H9 (cell line): Measurements from ENCODE around the gene RGSL1. TPM values are rescaled to one million over a fixed set of nuclear protein-coding genes. Genes with fewer than 3 reads are reported as not detected.

Experiments
- DNase-seq: peaks from one replicate; pipeline ENCODE4 v3.0.0-alpha.2; 2017
- H2AFZ ChIP-seq: one replicate; pipeline ENCODE4 v1.6.1; 2013; ENCODE audit warnings: mild to moderate bottlenecking, low read length, control low read depth, moderate library complexity
- H2AK5ac ChIP-seq: 2 replicates; pipeline ENCODE4 v1.6.1; 2013; ENCODE audit warnings: low read length, control low read depth, mixed read lengths; ENCODE audit not compliant: insufficient read length
- H2BK120ac ChIP-seq: one replicate; pipeline ENCODE4 v1.6.1; 2013; ENCODE audit warnings: low read depth, mild to moderate bottlenecking, low read length, control low read depth, inconsistent platforms; ENCODE audit not compliant: poor library complexity, severe bottlenecking
- H2BK12ac ChIP-seq: 2 replicates; pipeline ENCODE4 v1.6.1; 2013; ENCODE audit warnings: low read length, control low read depth, mixed read lengths, low read depth; ENCODE audit not compliant: insufficient read length
- H2BK15ac ChIP-seq: 2 replicates; pipeline ENCODE4 v1.6.1; 2013; ENCODE audit warnings: low read depth, low read length, control low read depth
- H2BK20ac ChIP-seq: one replicate; pipeline ENCODE4 v1.6.1; 2013; ENCODE audit warnings: low read depth, mild to moderate bottlenecking, low read length, control low read depth, inconsistent platforms; ENCODE audit not compliant: poor library complexity, severe bottlenecking
- H2BK5ac ChIP-seq: 2 replicates; pipeline ENCODE4 v1.6.1; 2013; ENCODE audit warnings: low read length, control low read depth, mixed read lengths; ENCODE audit not compliant: insufficient read length
- H3K14ac ChIP-seq: 2 replicates; pipeline ENCODE4 v1.6.1; 2013; ENCODE audit warnings: low read length, control low read depth; ENCODE audit not compliant: insufficient read depth
- H3K18ac ChIP-seq: 2 replicates; pipeline ENCODE4 v1.6.1; 2013; ENCODE audit warnings: low read depth, mild to moderate bottlenecking, mixed read lengths, low read length, control low read depth; ENCODE audit not compliant: insufficient read length
- H3K23ac ChIP-seq: 2 replicates; pipeline ENCODE4 v1.6.1; 2013; ENCODE audit warnings: low read length, control low read depth, mixed read lengths, low read depth; ENCODE audit not compliant: insufficient read length
- H3K23me2 ChIP-seq: 2 replicates; pipeline ENCODE4 v1.6.1; 2013; ENCODE audit warnings: low read depth, mild to moderate bottlenecking, mixed read lengths, low read length, control low read depth; ENCODE audit not compliant: insufficient read length, poor library complexity, severe bottlenecking
- H3K27ac ChIP-seq: 2 replicates; pipeline ENCODE4 v1.5.1; 2013; ENCODE audit warnings: low read length, control low read depth, mixed read lengths, low read depth; ENCODE audit not compliant: insufficient read length
- H3K27me3 ChIP-seq: 2 replicates; pipeline ENCODE4 v1.6.1; 2013; ENCODE audit warnings: low read length, control low read depth, inconsistent platforms; ENCODE audit not compliant: insufficient read depth
- H3K4ac ChIP-seq: 2 replicates; pipeline ENCODE4 v1.6.1; 2013; ENCODE audit warnings: low read depth, mild to moderate bottlenecking, control low read depth, inconsistent platforms, low read length, moderate library complexity
- H3K4me1 ChIP-seq: 2 replicates; pipeline ENCODE4 v1.6.1; 2013; ENCODE audit warnings: low read length, control low read depth, inconsistent platforms; ENCODE audit not compliant: insufficient read depth
- H3K4me2 ChIP-seq: 2 replicates; pipeline ENCODE4 v1.6.1; 2013; ENCODE audit warnings: low read length, control low read depth, mixed read lengths; ENCODE audit not compliant: insufficient read length, insufficient read depth
- H3K56ac ChIP-seq: 2 replicates; pipeline ENCODE4 v1.6.1; 2013; ENCODE audit warnings: low read depth, mild to moderate bottlenecking, mixed read lengths, low read length, control low read depth; ENCODE audit not compliant: insufficient read length
- H3K79me1 ChIP-seq: 2 replicates; pipeline ENCODE4 v1.6.1; 2013; ENCODE audit warnings: low read depth, mild to moderate bottlenecking, moderate library complexity, low read length, control low read depth, inconsistent platforms; ENCODE audit not compliant: insufficient read depth, poor library complexity, severe bottlenecking
- H3K79me2 ChIP-seq: 2 replicates; pipeline ENCODE4 v1.6.1; 2013; ENCODE audit warnings: low read length, control low read depth, inconsistent platforms; ENCODE audit not compliant: insufficient read depth
- H3K9ac ChIP-seq: 2 replicates; pipeline ENCODE4 v1.6.1; 2013; ENCODE audit warnings: low read length, control low read depth, mixed read lengths; ENCODE audit not compliant: insufficient read length; ENCODE audit errors: extremely low read depth
- H3K9me3 ChIP-seq: one replicate; pipeline ENCODE4 v1.6.1; 2013; ENCODE audit warnings: low read depth, low read length, inconsistent platforms; ENCODE audit not compliant: control insufficient read depth
- H3T11ph ChIP-seq: one replicate; pipeline ENCODE4 v1.6.1; 2013; ENCODE audit warnings: mild to moderate bottlenecking, low read length, control low read depth, inconsistent platforms
- H4K20me1 ChIP-seq: one replicate; pipeline ENCODE4 v1.6.1; 2013; ENCODE audit not compliant: control insufficient read depth, insufficient read length, insufficient read depth
- H4K5ac ChIP-seq: 2 replicates; pipeline ENCODE4 v1.6.1; 2013; ENCODE audit warnings: low read depth, mild to moderate bottlenecking, mixed read lengths, low read length, control low read depth; ENCODE audit not compliant: insufficient read length
- H4K8ac ChIP-seq: replicated peaks from 2 replicates; pipeline ENCODE4 v1.6.1; 2013; ENCODE audit warnings: low read length, control low read depth, mixed read lengths, low read depth; ENCODE audit not compliant: insufficient read length
- H4K91ac ChIP-seq: 2 replicates; pipeline ENCODE4 v1.6.1; 2013; ENCODE audit warnings: low read depth, mild to moderate bottlenecking, moderate library complexity, mixed read lengths, low read length, control low read depth; ENCODE audit not compliant: insufficient read length
- H3K27ac Mint-ChIP-seq, 3 experiments: 2 replicates in 2 of 3; 3 replicates in 1 of 3; pipeline ENCODE4 v1.8.0; 2020 to 2021; ENCODE audit warnings: mixed read lengths in 3 of 3, mild to moderate bottlenecking in 1 of 3, moderate library complexity in 1 of 3
- H3K27me3 Mint-ChIP-seq: 2 replicates; pipeline ENCODE4 v1.8.0; 2021; ENCODE audit warnings: low read depth, mild to moderate bottlenecking, moderate library complexity, mixed read lengths
- H3K36me3 Mint-ChIP-seq, 3 experiments: 2 replicates in 2 of 3; 3 replicates in 1 of 3; pipeline ENCODE4 v1.8.0; 2020 to 2021; ENCODE audit warnings: low read depth in 3 of 3, mixed read lengths in 3 of 3; ENCODE audit not compliant: insufficient read depth in 1 of 3
- H3K4me1 Mint-ChIP-seq, 2 experiments: 2 replicates each; pipeline ENCODE4 v1.8.0; 2020; ENCODE audit warnings: mixed read lengths in 2 of 2
- H3K4me3 Mint-ChIP-seq, 2 experiments: 2 replicates in 1 of 2; 3 replicates in 1 of 2; pipeline ENCODE4 v1.8.0; 2020 to 2021; ENCODE audit warnings: mild to moderate bottlenecking in 2 of 2, mixed read lengths in 2 of 2, moderate library complexity in 1 of 2
- H3K9me3 Mint-ChIP-seq, 2 experiments: 2 replicates in 1 of 2; 3 replicates in 1 of 2; pipeline ENCODE4 v1.8.0; 2020; ENCODE audit warnings: mild to moderate bottlenecking in 2 of 2, mixed read lengths in 2 of 2, moderate library complexity in 1 of 2
- CTCF ChIP-seq: fragments of 200-600 bp; sonication (generic); conservative IDR thresholded peaks from 3 replicates; pipeline ENCODE4 v1.8.0; 2021; ENCODE audit warnings: antibody characterized with exemption, mild to moderate bottlenecking
- WGBS: extraction: QIAGEN DNeasy Blood & Tissue Kit; methylation state at CpG from one replicate; pipeline ENCODE4 v1.1.7; 2013; ENCODE audit warnings: missing lambda C conversion rate, low lambda C conversion rate, mixed read lengths; ENCODE audit not compliant: insufficient read length; ENCODE audit errors: extremely low coverage; 5-methylcytosine and 5-hydroxymethylcytosine counted together
- total RNA-seq: library from RNA; stranded (reverse); gene quantifications from 2 replicates; pipeline ENCODE4 v1.2.1, GENCODE V29; 2021

RGSL1 gene
- total RNA-seq, 1 experiment from 2014 or later: not detected

DNA sequence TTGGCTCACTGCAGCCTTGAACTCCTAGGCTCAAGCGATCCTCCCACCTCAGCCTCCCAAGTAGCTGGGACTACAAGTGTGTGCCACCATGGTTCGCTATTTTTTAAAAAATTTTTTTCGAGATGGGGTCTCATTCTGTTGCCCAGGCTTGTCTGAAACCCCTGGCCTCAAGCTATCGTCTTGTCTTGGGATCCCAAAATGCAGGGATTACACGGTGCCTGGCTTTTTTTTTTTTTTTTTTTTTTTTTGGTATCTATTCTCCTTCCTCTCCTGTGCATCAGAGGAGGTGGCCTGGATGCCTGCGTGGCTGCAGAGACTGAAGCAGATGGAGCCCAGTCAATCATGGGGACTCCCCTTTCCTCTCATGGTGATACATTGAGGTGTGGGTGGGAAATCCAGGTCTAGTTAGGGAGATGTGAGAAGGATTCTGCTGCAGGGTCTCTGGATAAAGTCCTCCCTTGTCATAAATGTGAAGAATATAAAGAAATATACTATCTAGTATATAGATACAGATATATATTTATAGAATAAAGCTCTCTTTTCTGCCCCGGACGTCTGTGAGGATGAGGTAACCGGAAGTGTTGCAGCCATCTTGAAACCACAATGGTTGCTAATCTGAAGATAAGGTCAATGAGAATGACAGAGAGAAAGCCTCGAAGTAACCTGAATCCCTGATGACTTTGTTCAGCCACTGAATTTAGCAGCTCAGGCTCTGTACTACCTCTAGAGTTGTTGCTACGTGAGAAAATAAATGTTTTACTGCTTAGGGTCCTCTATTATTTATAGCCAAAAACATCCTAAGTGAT, 19.5 kb upstream of the RGSL1 start:
- WGBS: no CpG with 5 or more reads among the region's 11 CpGs
- H2BK20ac ChIP-seq: no peak overlapping the region
- H2BK15ac ChIP-seq: no peak overlapping the region
- H3K4me1 Mint-ChIP-seq: peaks cover 5 to 8% of the 10 kb centered on the region in 2 experiments
- DNase-seq: no peak
- no peak overlapping the region; a peak in 1 of 7 replicates for H3K27ac Mint-ChIP-seq
- no peaks in the 10 kb centered on the region for H3K36me3 Mint-ChIP-seq
- H3T11ph ChIP-seq: no peak overlapping the region
- H3K79me1 ChIP-seq: no peaks in the 10 kb centered on the region
- no peaks in the 10 kb centered on the region for H3K9me3 Mint-ChIP-seq
- H4K8ac ChIP-seq: no peak overlapping the region
- no peaks in the 10 kb centered on the region; the same call in 1 of the 2 replicates for H3K4me1 ChIP-seq
- H2AK5ac ChIP-seq: no peak overlapping the region
- H3K18ac ChIP-seq: no peak overlapping the region
- H3K4me2 ChIP-seq: no peak overlapping the region
- H3K27me3 Mint-ChIP-seq: no peaks in the 10 kb centered on the region
- H3K4ac ChIP-seq: no peak overlapping the region
- H3K27me3 ChIP-seq: no peaks in the 10 kb centered on the region
- H3K4me3 Mint-ChIP-seq: no peak overlapping the region
- no peak overlapping the region for H2BK5ac ChIP-seq
- no peaks in the 10 kb centered on the region for H3K9me3 ChIP-seq
- H4K5ac ChIP-seq: no peak overlapping the region
- no peak overlapping the region for H3K9ac ChIP-seq
- H2BK12ac ChIP-seq: no peak overlapping the region
- H3K23me2 ChIP-seq: no peaks in the 10 kb centered on the region
- no peak overlapping the region for H3K23ac ChIP-seq
- no peak for TF ChIP-seq CTCF
- H3K14ac ChIP-seq: no peak overlapping the region
- no peak overlapping the region for H3K27ac ChIP-seq
- H3K79me2 ChIP-seq: no peaks in the 10 kb centered on the region
- H2AFZ ChIP-seq: no peak overlapping the region
- H2BK120ac ChIP-seq: no peak overlapping the region
- H4K20me1 ChIP-seq: no peaks in the 10 kb centered on the region
- H3K56ac ChIP-seq: no peak overlapping the region
- no peak overlapping the region for H4K91ac ChIP-seq
